GM12878 (cell line): ENCODE results near the gene NBEA. TPM values are rescaled to one million over a fixed set of nuclear protein-coding genes. Genes with fewer than 3 reads are reported as not detected.

Experiments
- ATAC-seq: fragments of 200-7000 bp; cut with Tn5 transposase; 3 replicates; pipeline ENCODE4 v1.9.1; 2020; ENCODE audit warnings: mild to moderate bottlenecking, moderate library complexity
- BruUV-seq: library from RNA; stranded (reverse); fragments of 400-500 nt; replicated peaks from 2 replicates; lab custom pipeline; 2021; lab: Mats Ljungman, UMichigan
- CTCF ChIA-PET: fragments of 300-600 bp; sonication (Branson Sonifier 250); formaldehyde crosslinking; extraction: SDS; loops from one replicate; lab custom pipeline; 2021; ENCODE audit warnings: inconsistent platforms; lab: Yijun Ruan, JAX
- POLR2A ChIA-PET: fragments of 350-600 bp; formaldehyde crosslinking; extraction: SDS; loops from one replicate; lab custom pipeline; 2021; ENCODE audit warnings: inconsistent platforms; lab: Charles Lee
- RAD21 ChIA-PET: fragments of 300-600 bp; sonication (Branson Sonifier 250); formaldehyde crosslinking; loops from one replicate; lab custom pipeline; 2023; ENCODE audit warnings: antibody characterized with exemption; ENCODE audit not compliant: unreplicated experiment; lab: Charles Lee
- SMC1A ChIA-PET: fragments of 300-600 bp; sonication (Branson Sonifier 250); formaldehyde crosslinking; loops from one replicate; lab custom pipeline; 2023; ENCODE audit not compliant: unreplicated experiment, uncharacterized antibody; lab: Charles Lee
- DNase-seq: peaks from one replicate; pipeline ENCODE4 v3.0.0-alpha.2; 2011; ENCODE audit warnings: low read depth, low spot score
- FAIRE-seq: peaks from 3 replicates; lab custom pipeline; 2011; peaks lifted over from hg19 to GRCh38; lab: Jason Lieb, UNC
- H2AFZ ChIP-seq: 2 replicates; pipeline ENCODE4 v1.6.0; 2011; ENCODE audit warnings: low read depth, low read length, control low read depth; ENCODE audit not compliant: control insufficient read depth
- H3K27ac ChIP-seq: 2 replicates; pipeline ENCODE4 v1.5.1; 2011; ENCODE audit warnings: control low read depth; ENCODE audit not compliant: control insufficient read depth, insufficient read depth
- H3K27me3 ChIP-seq, 2 experiments: replicated peaks in 1 of 2; 2 replicates each; pipeline versions ENCODE4 v1.6.0 to v1.6.1; 2011; ENCODE audit warnings: low read length in 1 of 2; ENCODE audit not compliant: control insufficient read depth in 2 of 2, insufficient read depth in 2 of 2
- H3K36me3 ChIP-seq, 2 experiments: 2 replicates each; pipeline ENCODE4 v1.5.1; 2011; ENCODE audit warnings: low read length in 1 of 2; ENCODE audit not compliant: control insufficient read depth in 2 of 2, insufficient read depth in 2 of 2
- H3K4me1 ChIP-seq: 2 replicates; pipeline ENCODE4 v1.6.1; 2011; ENCODE audit warnings: mild to moderate bottlenecking, low read length, moderate library complexity, mixed read lengths; ENCODE audit not compliant: control insufficient read depth, insufficient read depth
- H3K4me2 ChIP-seq: 2 replicates; pipeline ENCODE4 v1.6.0; 2011; ENCODE audit warnings: control low read depth; ENCODE audit not compliant: control insufficient read depth, insufficient read depth
- H3K4me3 ChIP-seq: fragments of 200-600 bp; sonication (generic); 2 replicates; pipeline ENCODE4 v1.5.1; 2016
- H3K79me2 ChIP-seq: 2 replicates; pipeline ENCODE4 v1.6.0; 2011; ENCODE audit warnings: low read length; ENCODE audit not compliant: control insufficient read depth, insufficient read depth
- H3K9ac ChIP-seq: 2 replicates; pipeline ENCODE4 v1.8.0; 2011; ENCODE audit warnings: low read length, control low read depth, mixed read lengths; ENCODE audit not compliant: control insufficient read depth, insufficient read depth
- H3K9me3 ChIP-seq: replicated peaks from 3 replicates; pipeline ENCODE4 v1.5.1; 2011; ENCODE audit warnings: mild to moderate bottlenecking, low read length; ENCODE audit not compliant: control insufficient read depth, insufficient read depth
- H4K20me1 ChIP-seq: 2 replicates; pipeline ENCODE4 v1.6.0; 2011; ENCODE audit not compliant: control insufficient read depth, insufficient read depth
- ASH2L ChIP-seq: fragments of 300-600, 200-600 bp; sonication (generic); IDR thresholded peaks from 2 replicates; pipeline ENCODE4 v1.6.1; 2017; ENCODE audit warnings: low read depth, mild to moderate bottlenecking, borderline replicate concordance
- BMI1 ChIP-seq: fragments of 450-650 bp; IDR thresholded peaks from 2 replicates; pipeline ENCODE4 v1.6.1; 2016; ENCODE audit warnings: mild to moderate bottlenecking, moderate library complexity, borderline replicate concordance
- CUX1 ChIP-seq: IDR thresholded peaks from 2 replicates; pipeline ENCODE4 v1.6.1; 2012; ENCODE audit warnings: improper control_type of control experiment, low read depth, low read length; ENCODE audit not compliant: insufficient replicate concordance
- MAX ChIP-seq: IDR thresholded peaks from 2 replicates; pipeline ENCODE4 v1.6.1; 2012; ENCODE audit warnings: low read depth, low read length, improper control_type of control experiment
- NFYB ChIP-seq: IDR thresholded peaks from 2 replicates; pipeline ENCODE4 v1.6.1; 2011; ENCODE audit warnings: low read depth, mild to moderate bottlenecking, low read length, improper control_type of control experiment, moderate library complexity; ENCODE audit not compliant: insufficient read depth
- POU2F2 ChIP-seq: IDR thresholded peaks from 3 replicates; pipeline ENCODE4 v1.6.1; 2011; ENCODE audit warnings: low read depth, mild to moderate bottlenecking, low read length, borderline replicate concordance
- RELA ChIP-seq: fragments of 450-650 bp; IDR thresholded peaks from 2 replicates; pipeline ENCODE4 v1.8.0; 2014; ENCODE audit warnings: borderline replicate concordance; ENCODE audit not compliant: partially characterized antibody
- USF1 ChIP-seq: IDR thresholded peaks from 2 replicates; pipeline ENCODE4 v1.6.1; 2011; ENCODE audit warnings: borderline replicate concordance, low read depth, mild to moderate bottlenecking, moderate library complexity, mixed read lengths, low read length; ENCODE audit not compliant: insufficient read depth; ENCODE audit errors: extremely low read length
- YY1 ChIP-seq: IDR thresholded peaks from 2 replicates; pipeline ENCODE4 v1.6.1; 2011; ENCODE audit warnings: low read depth, mild to moderate bottlenecking, low read length
- ZSCAN29 ChIP-seq: fragments of 450-650 bp; IDR thresholded peaks from 2 replicates; pipeline ENCODE4 v1.6.1; 2017; ENCODE audit warnings: mild to moderate bottlenecking, moderate library complexity
- WGBS: methylation state at CpG from one replicate; pipeline ENCODE4 v1.1.6; 2016; ENCODE audit warnings: low lambda C conversion rate; ENCODE audit not compliant: insufficient replicate concordance, insufficient coverage; ENCODE audit errors: missing lambda C conversion rate; 5-methylcytosine and 5-hydroxymethylcytosine counted together
- in situ Hi-C: fragments of 300-500 bp; cut with MboI; formaldehyde crosslinking; loops from 9 replicates; pipeline ENCODE4 v1.14.3; 2018; ENCODE audit warnings: mixed read lengths
- intact Hi-C: fragments of 100-400 bp; cut with micrococcal nuclease; formaldehyde crosslinking; loops from one replicate; pipeline ENCODE4 v1.14.2; 2022; ENCODE audit not compliant: unreplicated experiment
- polyA plus RNA-seq, 11 experiments: library from polyadenylated mRNA; depleted of rRNA in 4 of 11; unstranded in 6 of 11; stranded (reverse) in 5 of 11; fragments of >200 nt; fragmentation: Nextera tagmentation in 4 of 11; fragmentation: Illumina TruSeq in 1 of 11; extraction: Ambion mirVana in 4 of 11; extraction: Trizol in 1 of 11; gene quantifications; 1 replicate in 1 of 11; 2 replicates in 10 of 11; pipeline versions ENCODE4 v1.2.1 to v1.2.3, GENCODE V29; 2011 to 2016; ENCODE audit warnings: inconsistent platforms in 2 of 11, missing spikeins in 2 of 11, low read depth in 1 of 11
- total RNA-seq, 4 experiments: library from RNA; depleted of rRNA in 3 of 4; stranded (reverse); fragments of >200 nt in 3 of 4; fragmentation: Illumina TruSeq in 1 of 4; extraction: Trizol in 1 of 4; gene quantifications; 2 replicates each; pipeline versions ENCODE4 v1.2.1 to v1.2.3, GENCODE V29; 2013 to 2021

NBEA gene
- total and polyA plus RNA-seq, 10 of the 15 experiments (the other 5 are each of a cell fraction or from before 2014, with no cell fraction given), result 0.23 to 3.6 (median 0.55) TPM

GRCh38 chr13:35471706-35472322, 529.7 kb downstream of the NBEA start:
- ChIA-PET POLR2A (no interaction called here), CTCF (no interaction called here)
- Histone ChIP-seq H3K79me2 (no peaks in the 10 kb centered on the region), H3K36me3 (no peaks in the 10 kb centered on the region), H3K27me3 (peaks cover 11 to 27% of the 10 kb centered on the region in 2 experiments), H3K4me2 (no peak overlapping the region), H2AFZ (no peak overlapping the region), H3K4me3 (no peak overlapping the region), H3K9ac (no peak overlapping the region), H4K20me1 (no peaks in the 10 kb centered on the region)
- FAIRE-seq, result no peak
- WGBS, result 54% methylated on average over 28 of the region's 28 CpGs
- DNase-seq, result no peak
- ATAC-seq, result no peak
- BruUV-seq, result no TSS peak
- TF ChIP-seq BMI1, result no peak
- no peak for TF ChIP-seq NFYB
- TF ChIP-seq ASH2L, result no peak
- TF ChIP-seq POU2F2, result no peak
- TF ChIP-seq, all 136 proteins: peak for 0
- Histone ChIP-seq H3K9me3 (no peaks in the 10 kb centered on the region; the same call in 2 of the 3 replicates), H3K27ac (no peak overlapping the region), H3K4me1 (no peaks in the 10 kb centered on the region)
- intact Hi-C loops (no loop called here), in situ Hi-C loops (no loop called here)
- RAD21 ChIA-PET, result no interaction called here
- SMC1A ChIA-PET, result no interaction called here

- intact Hi-C loops (no loop called here), in situ Hi-C loops (no loop called here)
- DNase-seq (no peak), FAIRE-seq (no peak), ATAC-seq (no peak)
- H4K20me1 ChIP-seq, result no peaks in the 10 kb centered on the region
- ChIA-PET SMC1A (no interaction called here), CTCF (no interaction called here), RAD21 (no interaction called here), POLR2A (no interaction called here)
- H3K4me3 ChIP-seq, result no peak overlapping the region
- H3K9ac ChIP-seq, result no peak overlapping the region
- H2AFZ ChIP-seq, result no peak overlapping the region
- H3K27me3 ChIP-seq, result peaks cover 11 to 29% of the 10 kb centered on the region in 2 experiments
- 28% methylated on average over 7 of the region's 7 CpGs for WGBS
- H3K27ac ChIP-seq, result no peak overlapping the region
- H3K79me2 ChIP-seq, result no peaks in the 10 kb centered on the region
- H3K4me2 ChIP-seq, result no peak overlapping the region
- BruUV-seq, result no TSS peak
- H3K9me3 ChIP-seq, result no peaks in the 10 kb centered on the region; the same call in 2 of the 3 replicates
- no peaks in the 10 kb centered on the region for H3K4me1 ChIP-seq
- H3K36me3 ChIP-seq, result no peaks in the 10 kb centered on the region
- TF ChIP-seq CUX1 (no peak), MAX (no peak), YY1 (no peak), ZSCAN29 (no peak), RELA (no peak), USF1 (no peak)
Measured at GRCh38 chr13:35472323-35472881, 530.3 kb downstream of the NBEA start.
